ENCODE measurements around the gene KLF4.
"Not testable (repeated sequence)": the region's sequence is repeated elsewhere in the genome, so short reads cannot be mapped to it uniquely, and the experiment has no call there.

Gene KLF4

GRCh38 chr9:107489687-107490605 lies at the start of gene KLF4:
KLF4 (minus strand) TSS chr9:107489769; CDS start chr9:107489172, 597 bp downstream.
- DNase-seq: peak; percentile 33

DNA sequence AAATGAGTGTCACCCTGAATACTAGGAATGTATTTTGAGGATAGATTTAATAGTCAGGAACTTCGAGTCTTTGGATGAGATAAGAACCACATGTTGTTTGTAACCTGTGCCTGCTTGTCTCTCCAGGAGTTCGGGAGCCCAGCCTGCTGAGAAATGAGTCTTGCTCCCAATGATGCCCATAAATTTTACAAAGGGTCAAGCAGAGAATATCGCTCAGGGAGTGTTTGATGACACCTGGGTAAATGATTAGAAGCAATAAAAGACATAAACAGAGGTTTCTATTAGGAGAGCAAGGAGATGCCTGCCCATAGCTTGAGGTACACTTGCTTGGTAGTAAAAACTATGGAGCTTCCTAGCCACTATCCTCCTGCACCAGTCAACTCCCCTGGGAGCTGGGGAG lies 46.9 kb upstream of the KLF4 start:
- no peak for DNase-seq

DNA sequence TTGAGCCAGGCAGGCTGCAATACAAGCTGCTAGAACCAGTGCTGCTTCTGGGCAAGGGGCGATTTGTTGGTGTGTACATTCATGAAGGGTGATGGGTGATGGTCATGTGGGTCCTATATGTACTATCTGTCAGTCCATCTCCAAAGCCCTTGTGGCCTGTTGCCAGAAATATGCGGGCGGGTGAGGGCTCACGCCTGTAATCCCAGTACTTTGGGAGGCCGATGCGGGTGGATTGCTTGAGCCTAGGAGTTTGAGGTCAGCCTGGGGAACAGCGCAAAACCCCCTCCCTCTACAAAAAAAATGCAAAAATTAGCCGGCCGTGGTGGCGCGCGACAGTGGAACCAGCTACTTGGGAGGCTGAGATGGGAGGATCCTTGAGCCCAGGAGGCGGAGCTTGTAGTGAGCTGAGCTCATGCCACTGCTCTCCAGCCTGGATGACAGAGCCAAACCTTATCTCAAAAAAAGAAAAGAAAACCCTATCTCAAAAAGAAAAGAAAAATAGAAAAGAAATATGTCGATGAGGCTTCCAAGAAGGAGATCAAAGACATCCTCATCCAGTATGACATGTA lies 45.0 kb upstream of the KLF4 start:
- no peak for DNase-seq

DNA sequence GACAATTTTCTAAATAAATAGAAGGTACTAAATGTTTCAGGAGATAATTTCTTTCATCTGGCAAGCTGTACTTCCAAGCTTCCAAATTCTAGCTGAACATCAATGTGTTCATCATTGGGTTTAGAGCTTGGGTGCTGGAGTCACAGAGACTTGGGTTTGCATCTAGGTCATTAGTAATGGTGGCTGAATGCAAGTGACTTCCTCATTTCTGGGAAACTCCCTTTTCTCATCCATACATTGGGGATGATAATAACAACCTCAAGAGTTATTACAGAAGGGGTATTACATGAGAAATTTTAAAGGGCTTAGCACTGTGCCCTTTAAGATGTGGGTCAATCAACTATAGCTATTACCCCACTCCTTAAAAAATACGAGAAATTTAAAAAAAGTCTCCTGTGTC lies 41.1 kb upstream of the KLF4 start:
- no peak for DNase-seq

DNA sequence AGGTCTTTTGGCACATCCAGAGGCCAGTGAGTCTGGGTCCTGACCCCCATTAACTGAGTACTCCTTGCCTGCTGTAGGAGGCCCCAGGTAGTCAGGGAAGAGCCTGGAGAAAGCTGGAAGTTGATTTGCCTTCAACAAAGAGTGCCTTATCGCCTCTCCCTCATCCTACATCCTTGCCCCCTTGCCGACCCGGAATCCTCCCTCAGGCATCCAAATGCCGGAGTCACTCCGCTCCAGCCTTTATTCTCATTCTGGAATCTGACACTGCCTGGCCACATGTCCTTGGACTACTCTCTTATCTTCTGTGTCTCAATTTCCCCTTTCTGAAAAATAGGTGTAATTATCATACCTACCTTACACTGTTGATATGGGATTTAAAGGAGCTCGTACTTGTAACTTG lies 39.1 kb upstream of the KLF4 start:
- DNase-seq: no peak

- DNase-seq: no peak
These were observed 34.0 kb upstream of the KLF4 start for GRCh38 chr9:107523539-107523938.

DNA sequence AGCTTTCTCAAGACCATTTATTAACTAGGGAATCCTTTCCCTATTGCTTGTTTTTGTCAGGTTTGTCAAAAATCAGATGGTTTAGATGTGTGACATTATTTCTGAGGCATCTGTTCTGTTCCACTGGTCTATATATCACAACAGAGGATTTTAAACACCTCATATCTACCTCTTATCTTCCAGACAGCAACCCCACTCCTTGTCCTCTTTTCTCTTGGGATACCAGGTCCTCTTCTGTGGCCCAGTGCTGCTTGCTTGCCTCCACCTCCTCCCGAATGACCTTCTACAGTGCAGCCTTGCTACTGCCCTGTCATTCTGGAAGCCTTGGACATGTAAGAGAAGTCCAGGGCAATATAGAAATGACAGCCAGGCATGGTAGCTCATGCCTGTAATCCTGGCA lies 30.6 kb upstream of the KLF4 start:
- DNase-seq: no peak

- DNase-seq: no peak
These were observed 28.7 kb upstream of the KLF4 start for GRCh38 chr9:107518037-107518807.

GRCh38 chr9:107513464-107514100 lies 24.0 kb upstream of the KLF4 start:
- no peak for DNase-seq

DNA sequence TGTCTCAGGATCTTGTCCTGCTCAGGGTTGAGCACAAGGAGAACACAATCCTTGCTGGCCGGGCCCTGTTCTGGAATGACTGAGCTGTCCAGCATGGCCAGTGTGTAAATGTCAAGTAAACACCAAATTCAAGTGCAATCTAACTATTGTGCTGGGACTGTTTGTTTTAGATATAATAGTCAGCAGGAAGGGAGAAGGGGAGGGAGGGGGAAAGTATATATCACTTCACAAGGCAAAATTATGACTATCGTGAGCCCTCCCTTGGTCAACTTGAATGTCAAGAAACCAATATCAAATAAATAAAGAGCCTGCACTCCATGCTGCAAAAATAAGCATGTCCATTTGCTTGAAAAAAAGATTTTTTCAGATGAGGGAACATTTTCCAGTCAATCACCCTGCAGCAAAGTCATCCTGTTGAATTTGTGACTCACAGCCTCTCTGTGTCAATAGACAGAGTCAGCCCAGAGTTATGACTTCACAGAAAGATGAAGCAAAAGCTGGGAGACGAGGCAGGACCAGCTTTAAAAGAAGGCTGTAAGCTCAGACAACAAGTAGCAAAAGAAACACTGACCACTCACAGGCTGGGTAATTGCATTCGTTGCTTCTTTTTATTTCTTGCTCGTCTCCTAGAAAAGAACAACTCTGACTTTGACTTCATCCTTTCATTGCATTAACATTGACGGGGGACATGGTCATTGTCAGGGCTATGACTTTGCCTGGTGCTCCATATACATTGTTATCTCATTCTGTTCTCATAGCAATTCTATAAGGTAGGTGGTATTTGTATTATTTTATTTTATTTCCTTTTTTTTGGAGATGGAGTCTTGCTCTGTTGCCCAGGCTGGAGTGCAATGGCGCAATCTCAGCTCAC lies 15.3 kb upstream of the KLF4 start:
- DNase-seq: no peak

DNA sequence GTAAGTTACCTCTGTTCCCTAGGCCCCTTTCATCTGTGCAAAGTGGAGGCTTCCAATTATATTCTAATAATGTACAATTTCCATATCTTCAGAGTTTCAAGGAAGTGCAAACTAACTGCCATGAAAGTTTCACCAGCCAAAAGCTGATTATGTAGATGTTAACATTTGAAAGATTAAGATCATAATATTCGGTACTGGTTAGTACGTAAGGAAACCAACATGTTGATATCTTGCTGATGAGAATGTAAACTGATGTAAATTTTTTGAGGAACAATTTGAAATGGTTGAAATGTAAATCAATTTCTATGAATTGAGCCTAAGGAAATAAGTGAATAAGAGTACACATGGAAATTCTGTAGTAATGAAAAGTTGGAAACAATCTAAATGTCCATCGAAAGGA lies 12.9 kb upstream of the KLF4 start:
- DNase-seq: no peak

- DNase-seq: not testable (repeated sequence)
These were observed 11.0 kb upstream of the KLF4 start for GRCh38 chr9:107500421-107501200.

DNA sequence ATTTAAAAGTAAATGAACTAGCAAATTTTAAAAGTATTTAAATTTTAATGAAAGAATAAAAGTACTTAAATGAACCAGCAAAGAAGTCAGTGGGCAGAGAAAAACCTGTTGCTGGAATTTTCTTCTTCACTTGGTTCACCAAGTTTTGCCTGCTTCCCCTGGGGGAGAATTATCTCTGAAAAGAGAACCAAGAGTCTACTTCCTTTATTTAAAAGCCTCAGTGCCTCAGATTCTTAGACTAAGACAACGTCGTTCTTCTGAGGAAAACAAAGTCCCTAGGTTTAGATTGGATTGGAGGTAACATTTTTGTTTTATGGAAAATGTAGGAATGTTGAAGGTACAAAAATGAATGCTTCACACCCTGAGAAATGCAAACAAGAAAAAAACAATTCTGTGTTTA lies 7.4 kb upstream of the KLF4 start:
- DNase-seq: no peak

- no peak for DNase-seq
These were observed 2.9 kb upstream of the KLF4 start for GRCh38 chr9:107492381-107492970.

DNA sequence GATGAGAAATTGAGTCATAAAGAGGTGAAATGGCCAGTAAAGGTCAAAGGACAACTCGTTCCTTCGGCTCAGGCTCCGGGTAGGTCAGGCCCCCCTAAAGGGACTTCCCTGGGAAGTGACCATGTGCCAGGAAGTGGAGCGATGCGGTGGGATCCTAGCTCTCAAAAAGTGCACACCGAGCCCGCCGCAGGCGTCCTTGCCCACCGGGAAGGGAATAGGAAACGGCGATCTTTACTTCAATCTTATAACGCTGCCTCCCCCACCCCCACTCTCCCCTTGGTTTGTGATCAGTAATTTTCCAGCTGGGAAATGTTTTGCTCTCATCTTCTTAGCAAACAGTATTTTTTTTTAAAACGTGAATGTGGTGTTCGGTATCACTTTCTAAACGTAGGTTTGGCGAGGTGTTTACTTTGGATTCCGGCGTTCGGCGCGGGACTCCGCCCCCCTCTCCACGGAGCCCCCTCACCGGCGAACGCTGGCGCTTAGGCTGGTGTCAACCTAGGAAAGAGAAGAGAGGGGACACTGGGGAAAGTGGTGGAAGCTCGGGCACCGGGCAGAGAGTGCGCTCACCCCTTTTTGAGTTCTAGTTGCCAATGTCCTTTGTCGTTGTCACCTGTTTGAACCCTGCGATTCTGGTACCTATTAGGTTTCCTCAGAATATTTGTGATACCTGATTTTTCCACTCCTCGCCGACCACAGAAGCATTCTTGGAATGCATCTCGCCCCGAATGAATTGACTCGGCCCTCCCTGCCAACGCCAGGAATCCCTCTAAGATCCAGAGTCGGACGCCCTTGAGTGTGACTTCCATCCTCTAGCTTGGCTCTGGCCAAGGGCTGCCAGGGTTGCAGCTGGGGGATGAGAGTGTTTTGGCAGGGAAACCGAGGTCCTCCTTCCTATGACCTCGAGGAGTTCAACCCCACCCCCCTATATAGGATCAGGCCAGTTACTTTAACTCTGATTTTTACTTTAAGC lies 1.8 kb upstream of the KLF4 start:
- no peak for DNase-seq

- not testable (repeated sequence) for DNase-seq
These were observed 1.0 kb upstream of the KLF4 start for GRCh38 chr9:107490606-107490970.

GRCh38 chr9:107489144-107489673 lies 360 bp downstream of the KLF4 start:
- DNase-seq: no peak

DNA sequence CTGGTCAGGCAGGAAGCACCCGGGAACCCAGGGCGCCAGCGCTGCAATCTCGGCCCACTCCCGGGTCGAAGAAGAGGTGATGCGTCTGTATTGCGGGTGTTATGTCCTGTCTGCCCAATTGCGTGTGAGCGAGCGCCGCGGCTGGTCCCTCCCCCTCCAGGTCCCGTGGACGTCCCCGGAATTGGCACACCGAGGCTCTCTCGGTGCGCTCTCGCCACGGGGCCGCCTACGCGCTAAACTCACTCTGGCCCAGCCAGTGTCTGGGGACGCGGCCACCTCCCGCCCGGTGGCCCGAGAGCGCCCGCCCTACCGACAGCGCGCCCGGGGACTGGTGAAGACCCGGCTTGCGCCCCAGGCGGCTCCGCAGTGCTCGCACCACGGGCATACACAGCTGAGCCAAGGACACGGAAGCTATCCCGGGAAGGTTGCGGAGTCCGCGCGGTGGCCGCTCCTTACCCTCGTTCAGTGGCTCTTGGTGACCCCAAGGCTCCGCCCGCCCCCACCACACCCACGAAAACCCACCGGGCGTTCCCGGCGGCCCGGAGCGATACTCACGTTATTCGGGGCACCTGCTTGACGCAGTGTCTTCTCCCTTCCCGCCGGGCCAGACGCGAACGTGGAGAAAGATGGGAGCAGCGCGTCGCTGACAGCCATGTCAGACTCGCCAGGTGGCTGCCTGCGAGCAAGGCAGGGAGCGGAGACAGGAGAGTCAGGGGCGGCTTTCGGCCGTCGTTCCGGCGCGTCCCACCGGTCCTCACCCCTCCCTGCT lies 1.0 kb downstream of the KLF4 start:
- DNase-seq: peak; percentile 32

Data from activated CD4-positive, CD25-positive, alpha-beta regulatory T cell treated with anti-CD3 and anti-CD28 coated beads, Interleukin-2, amount 50 U/mL, for 72 hours (primary cell).